Caki2 (cell line): ENCODE results near the gene SMAD5. TPM values are rescaled to one million over a fixed set of nuclear protein-coding genes. Genes with fewer than 3 reads are reported as not detected.

Experiments used
- DNase-seq: peaks from one replicate; pipeline ENCODE4 v3.0.0-alpha.2; 2015; ENCODE audit warnings: low read depth
- in situ Hi-C: cut with HindIII; loops from 2 replicates; pipeline ENCODE4 v1.10.0; 2016; ENCODE audit warnings: low sequenced_read_pairs, low pct_unique_long_range_greater_than_20kb, mixed read lengths
- total RNA-seq: library from RNA; depleted of rRNA; stranded (reverse); fragments of >200 nt; shearing (Covaris generic); gene quantifications from 2 replicates; pipeline ENCODE4 v1.2.3, GENCODE V29; 2014; ENCODE audit warnings: low replicate concordance

The SMAD5 gene
- total RNA-seq, 1 experiment from 2014 or later, result 15.5 TPM

DNA sequence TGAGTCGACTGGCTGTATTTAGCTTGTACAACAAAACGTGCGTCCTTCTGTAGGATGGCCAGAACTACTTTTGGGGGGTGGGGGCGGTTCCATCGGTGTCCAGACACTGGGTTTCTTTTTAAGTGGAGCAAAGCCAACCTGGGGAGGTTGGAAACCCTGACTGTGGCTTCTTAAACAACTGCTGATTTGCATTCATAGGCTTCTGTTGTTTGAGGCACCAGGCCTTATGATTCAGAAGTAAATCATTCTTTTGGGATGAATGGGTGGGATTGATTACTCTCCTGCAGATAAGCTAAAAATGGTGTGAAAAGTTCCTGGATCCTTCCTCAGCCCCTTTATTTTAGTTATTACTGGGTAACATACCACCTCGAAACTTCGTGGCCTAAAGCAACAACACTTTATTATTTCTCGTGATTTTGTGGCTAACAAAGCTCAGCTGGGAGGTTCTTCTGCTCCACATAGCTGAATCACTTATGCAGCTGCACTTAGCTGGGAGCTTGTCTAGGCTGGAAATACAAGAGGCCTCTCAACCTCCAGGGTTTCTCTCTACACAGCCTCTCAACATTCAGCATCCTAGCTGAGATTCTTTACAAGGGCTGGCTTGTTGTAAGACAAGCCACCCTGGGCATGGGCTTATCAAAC, 72.5 kb downstream of the SMAD5 start:
- in situ Hi-C loops, result no loop called here
- DNase-seq, result no peak

DNA sequence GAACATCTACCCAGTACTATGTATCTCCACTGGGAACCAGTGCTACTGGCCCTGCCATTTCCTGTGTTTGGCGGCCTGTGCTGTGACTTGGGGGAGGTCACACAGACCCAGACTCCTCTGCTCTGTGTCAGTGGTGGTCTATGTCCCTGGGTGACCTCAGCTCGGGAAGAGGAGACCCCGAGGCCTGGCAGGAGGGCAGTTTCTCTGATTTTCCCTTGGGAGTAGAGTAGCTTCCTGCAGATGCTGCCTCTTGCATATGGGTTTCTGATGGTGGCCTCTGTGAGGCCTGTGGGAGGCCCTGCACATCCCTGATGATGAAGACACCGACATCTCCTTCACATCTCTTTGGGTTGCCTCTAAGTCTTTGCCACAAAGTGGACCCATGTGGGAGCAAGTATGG, 73.3 kb downstream of the SMAD5 start:
- no peak for DNase-seq
- in situ Hi-C loops, result no loop called here

- in situ Hi-C loops, result no loop called here
- no peak for DNase-seq
Observed at GRCh38 chr5:136206361-136206760, 73.7 kb downstream of the SMAD5 start.

- in situ Hi-C loops, result no loop called here
- DNase-seq, result no peak
Observed at GRCh38 chr5:136207631-136208030, 75.0 kb downstream of the SMAD5 start.

GRCh38 chr5:136208916-136209315, 76.3 kb downstream of the SMAD5 start:
- in situ Hi-C loops, result no loop called here
- no peak for DNase-seq

DNA sequence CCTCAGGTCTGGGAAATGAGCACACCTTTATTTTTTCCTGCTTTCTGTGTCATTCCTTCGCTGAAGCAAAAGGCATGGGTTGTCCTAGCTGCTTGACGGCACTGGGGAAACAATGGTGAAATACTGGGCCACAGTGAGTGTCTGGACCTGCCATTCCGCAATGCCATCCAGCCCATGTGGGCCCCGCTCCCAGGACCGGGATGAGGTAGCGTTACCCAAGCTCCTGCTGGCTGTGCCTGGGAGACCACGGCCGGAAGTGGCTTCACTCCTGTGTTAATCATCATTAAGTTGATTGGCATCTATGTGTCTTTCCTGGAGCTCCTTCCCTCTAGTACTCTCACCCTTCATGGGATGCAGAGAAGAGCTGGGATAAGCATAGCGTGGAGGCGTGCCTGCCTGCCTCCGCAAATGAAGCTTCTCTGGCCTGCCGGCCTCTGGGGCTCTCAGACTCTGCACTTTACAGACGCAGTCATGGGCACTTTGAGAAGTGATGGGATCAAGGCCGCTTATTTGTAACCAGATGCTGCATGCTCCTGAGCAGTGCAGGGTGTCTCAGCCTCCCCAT, 76.8 kb downstream of the SMAD5 start:
- no peak for DNase-seq
- in situ Hi-C loops, result no loop called here

- DNase-seq, result no peak
- in situ Hi-C loops, result no loop called here
Observed at GRCh38 chr5:136210259-136210658, 77.6 kb downstream of the SMAD5 start.

GRCh38 chr5:136211282-136212040, 78.8 kb downstream of the SMAD5 start:
- DNase-seq, result no peak
- in situ Hi-C loops, result no loop called here

- in situ Hi-C loops, result no loop called here
- no peak for DNase-seq
Observed at GRCh38 chr5:136212252-136212721, 79.6 kb downstream of the SMAD5 start.

DNA sequence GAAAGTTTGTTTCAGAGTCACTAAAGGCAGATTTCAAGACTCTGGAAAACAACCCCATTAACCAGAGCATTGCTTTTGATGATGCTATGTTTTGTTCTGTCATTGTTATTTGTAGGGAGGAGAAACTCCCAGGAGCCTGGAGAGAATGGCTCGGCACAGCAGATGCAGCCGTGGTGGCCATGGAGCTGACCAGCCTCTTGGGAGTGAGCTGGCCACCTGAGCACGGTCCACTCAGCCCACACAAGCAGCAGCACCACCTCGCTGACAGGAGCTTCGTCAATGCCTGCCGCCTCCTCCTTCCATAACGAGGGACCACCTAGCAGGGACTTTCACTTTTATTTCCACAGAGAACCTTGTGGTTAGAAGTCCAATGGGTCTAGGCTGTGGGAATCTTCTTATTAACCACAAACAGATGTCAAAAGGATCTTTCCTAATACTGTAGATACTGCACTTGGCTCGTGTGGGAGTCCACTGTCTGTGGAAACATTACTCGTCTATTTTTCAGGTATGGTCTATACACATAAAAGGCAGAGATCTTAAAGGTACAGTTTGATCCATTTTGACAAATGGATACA, 81.4 kb downstream of the SMAD5 start:
- DNase-seq, result no peak
- in situ Hi-C loops, result no loop called here

DNA sequence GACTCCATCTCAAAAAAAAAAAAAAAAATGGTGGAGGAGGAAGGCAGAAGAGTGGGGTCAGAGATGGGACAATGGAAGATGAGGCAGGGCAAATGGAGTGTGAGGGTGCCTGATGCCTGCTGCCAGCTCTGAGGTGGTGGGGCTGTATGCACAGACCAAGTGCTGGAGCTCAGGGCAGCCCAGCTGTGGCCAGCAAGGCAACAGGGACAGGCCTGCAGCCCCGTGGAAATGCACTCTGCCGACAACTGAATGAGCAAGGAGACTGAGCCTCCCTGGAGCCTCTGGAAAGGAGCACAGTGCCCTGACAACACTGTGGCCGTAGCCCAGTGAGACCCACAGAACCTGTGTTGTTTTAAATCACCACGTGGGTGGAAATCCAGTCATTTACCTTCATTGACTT, 83.2 kb downstream of the SMAD5 start:
- DNase-seq, result no peak
- in situ Hi-C loops, result no loop called here

- DNase-seq, result no peak
- in situ Hi-C loops, result no loop called here
Observed at GRCh38 chr5:136216230-136216629, 83.6 kb downstream of the SMAD5 start.

GRCh38 chr5:136221340-136221739, 88.7 kb downstream of the SMAD5 start:
- in situ Hi-C loops, result no loop called here
- DNase-seq, result no peak

- in situ Hi-C loops, result no loop called here
Observed at GRCh38 chr5:136222580-136223235, 90.1 kb downstream of the SMAD5 start.

DNA sequence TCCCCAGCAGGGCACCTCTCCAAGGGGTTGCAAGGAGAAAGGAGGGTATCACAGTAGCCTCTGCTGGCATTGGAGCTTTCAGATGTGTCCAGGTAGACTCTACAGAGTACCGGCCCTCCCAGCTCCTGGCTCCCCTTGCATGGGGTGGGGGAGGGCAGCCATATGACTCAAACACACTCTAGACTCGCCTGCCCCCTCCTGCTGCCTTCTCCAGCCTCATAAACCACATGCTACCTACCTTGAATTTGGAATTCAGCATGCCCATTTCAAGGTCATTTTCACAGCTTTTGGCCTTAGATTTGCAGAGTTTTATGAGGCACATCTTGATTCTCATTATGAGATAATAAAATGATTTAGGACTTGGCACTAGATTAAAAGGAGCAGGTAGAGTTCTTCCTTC, 93.2 kb downstream of the SMAD5 start:
- in situ Hi-C loops, result no loop called here
- DNase-seq, result no peak

More at GRCh38 chr5:136222580-136223235, 90.1 kb downstream of the SMAD5 start:
- peak; percentile 13 for DNase-seq

- in situ Hi-C loops, result no loop called here
- DNase-seq, result no peak
Observed at GRCh38 chr5:136226401-136226800, 93.8 kb downstream of the SMAD5 start.

DNA sequence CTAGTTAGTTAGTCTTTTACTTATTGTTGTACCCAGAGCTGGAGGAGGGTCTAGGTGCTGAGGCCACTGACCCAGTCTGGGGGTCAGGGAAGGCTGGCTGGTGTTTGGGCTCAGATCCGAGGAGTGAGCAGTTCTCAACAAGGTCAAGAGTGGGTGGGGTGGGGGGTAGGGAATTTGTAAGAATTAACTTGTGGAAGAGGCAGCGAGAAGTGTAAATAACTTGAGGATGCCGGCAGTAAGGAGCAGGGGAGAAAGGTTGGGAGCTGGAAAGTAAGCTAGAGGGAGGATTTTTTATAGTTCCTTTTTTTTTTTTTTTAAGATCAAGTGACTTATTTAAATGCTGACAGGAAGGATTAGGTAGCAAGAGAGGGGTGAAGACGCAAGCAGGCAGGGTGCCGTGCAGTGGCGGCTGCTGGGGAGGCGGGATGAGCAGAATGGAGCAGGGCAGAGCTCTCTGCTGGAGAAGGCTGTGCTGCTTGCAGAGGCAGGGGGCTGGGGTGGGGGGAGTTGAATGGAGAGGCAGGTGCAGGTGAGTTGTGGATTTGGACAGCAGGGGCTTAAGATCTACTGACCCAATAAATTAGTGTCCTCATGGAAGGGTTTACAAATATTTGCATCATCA, 95.6 kb downstream of the SMAD5 start:
- in situ Hi-C loops, result no loop called here
- DNase-seq, result no peak

DNA sequence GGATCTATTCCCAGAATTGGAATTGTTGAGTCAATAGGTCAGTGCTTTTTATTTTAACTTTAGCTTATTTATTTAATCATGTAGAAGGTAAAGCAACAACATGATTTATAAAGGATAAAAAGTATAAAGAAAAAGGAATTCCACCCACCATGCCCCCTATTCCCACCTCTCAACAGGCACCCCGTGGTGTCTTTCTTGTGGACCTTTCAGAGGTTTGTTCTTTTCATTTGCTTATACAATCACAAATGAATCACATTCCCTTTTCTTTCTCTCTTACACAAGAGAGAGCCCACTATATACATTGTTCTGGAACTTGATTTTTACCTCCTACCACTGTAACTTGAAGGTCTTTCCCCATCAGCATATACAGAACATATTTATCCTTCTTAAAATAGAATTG, 97.5 kb downstream of the SMAD5 start:
- no peak for DNase-seq
- in situ Hi-C loops, result no loop called here
